Tibial artery (tissue), 4 donors: ENCODE results near the gene MDN1.

Experiments
- DNase-seq, 2 donors: peaks; one replicate each; pipeline ENCODE4 v3.0.0-alpha.2; 2019
- H3K27ac ChIP-seq, 2 donors: fragments of 200-600 bp; sonication (generic) in 1 of 2; 1 replicate in 1 of 2; 2 replicates in 1 of 2; pipeline ENCODE4 v1.5.1; 2018 to 2019; ENCODE audit warnings: mild to moderate bottlenecking in 1 of 2
- H3K27me3 ChIP-seq, 2 donors: fragments of 200-600 bp; sonication (generic) in 1 of 2; one replicate each; pipeline versions ENCODE4 v1.5.1 to v1.6.0; 2016 to 2019
- H3K36me3 ChIP-seq, 3 donors: fragments of 200-600 bp; sonication (generic) in 2 of 3; one replicate each; pipeline ENCODE4 v1.5.1; 2016 to 2019; ENCODE audit warnings: mild to moderate bottlenecking in 2 of 3
- H3K4me1 ChIP-seq, 4 donors: fragments of 200-600 bp; sonication (generic) in 2 of 4; 1 replicate in 3 of 4; 2 replicates in 1 of 4; pipeline ENCODE4 v1.5.1; 2016 to 2019
- H3K4me3 ChIP-seq, 2 donors: fragments of 200-600 bp; sonication (generic) in 1 of 2; 1 replicate in 1 of 2; 2 replicates in 1 of 2; pipeline ENCODE4 v1.5.1; 2018 to 2019; ENCODE audit warnings: mild to moderate bottlenecking in 2 of 2
- H3K9me3 ChIP-seq, 3 donors: fragments of 200-600 bp; sonication (generic) in 1 of 3; one replicate each; pipeline ENCODE4 v1.5.1; 2016 to 2019
- intact Hi-C: fragments of 100-400 bp; cut with DNase I; formaldehyde crosslinking; loops from one replicate; pipeline ENCODE4 v1.15.0; 2023; ENCODE audit warnings: low total_unique reads
- TF ChIP-seq, protein P1 (sequence below), 2 experiments: fragments of 200-600 bp in 1 of 2; fragments of 450-650 bp in 1 of 2; IDR thresholded peaks; one replicate each; pipeline ENCODE4 v1.5.1; 2017 to 2019; ENCODE audit warnings: antibody characterized with exemption in 2 of 2, mild to moderate bottlenecking in 1 of 2, moderate library complexity in 1 of 2

The MDN1 gene

DNA sequence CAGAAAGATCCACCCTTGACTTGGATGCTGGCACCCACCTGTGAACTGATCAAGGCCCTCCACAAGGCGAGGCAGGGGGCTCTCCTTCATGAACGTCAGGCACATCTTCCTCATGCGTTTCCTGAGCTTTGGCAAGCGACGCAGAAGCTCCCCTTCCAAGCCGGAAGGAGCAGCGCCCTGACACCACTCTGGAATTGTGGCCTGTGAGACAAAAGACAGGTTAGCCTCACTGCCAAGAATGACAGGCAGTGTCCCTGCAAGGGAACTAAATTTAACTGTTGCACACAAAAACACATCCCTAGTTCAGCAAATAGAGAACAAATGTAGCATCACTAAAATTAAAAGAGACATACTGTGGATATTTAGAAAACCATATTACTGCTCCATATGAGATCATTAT is 139.0 kb downstream of the MDN1 start:
- intact Hi-C loops: no loop called here
- no peak for DNase-seq
- Histone ChIP-seq H3K27ac (no peak overlapping the region), H3K27me3 (no peaks in the 10 kb centered on the region), H3K9me3 (no peaks in the 10 kb centered on the region), H3K36me3 (peaks cover 80 to 99% (median 87%) of the 10 kb centered on the region in 3 donors), H3K4me3 (no peak overlapping the region), H3K4me1 (peaks cover 0 to 5% (median 2%) of the 10 kb centered on the region in 4 donors)
- TF ChIP-seq, protein P1, sequence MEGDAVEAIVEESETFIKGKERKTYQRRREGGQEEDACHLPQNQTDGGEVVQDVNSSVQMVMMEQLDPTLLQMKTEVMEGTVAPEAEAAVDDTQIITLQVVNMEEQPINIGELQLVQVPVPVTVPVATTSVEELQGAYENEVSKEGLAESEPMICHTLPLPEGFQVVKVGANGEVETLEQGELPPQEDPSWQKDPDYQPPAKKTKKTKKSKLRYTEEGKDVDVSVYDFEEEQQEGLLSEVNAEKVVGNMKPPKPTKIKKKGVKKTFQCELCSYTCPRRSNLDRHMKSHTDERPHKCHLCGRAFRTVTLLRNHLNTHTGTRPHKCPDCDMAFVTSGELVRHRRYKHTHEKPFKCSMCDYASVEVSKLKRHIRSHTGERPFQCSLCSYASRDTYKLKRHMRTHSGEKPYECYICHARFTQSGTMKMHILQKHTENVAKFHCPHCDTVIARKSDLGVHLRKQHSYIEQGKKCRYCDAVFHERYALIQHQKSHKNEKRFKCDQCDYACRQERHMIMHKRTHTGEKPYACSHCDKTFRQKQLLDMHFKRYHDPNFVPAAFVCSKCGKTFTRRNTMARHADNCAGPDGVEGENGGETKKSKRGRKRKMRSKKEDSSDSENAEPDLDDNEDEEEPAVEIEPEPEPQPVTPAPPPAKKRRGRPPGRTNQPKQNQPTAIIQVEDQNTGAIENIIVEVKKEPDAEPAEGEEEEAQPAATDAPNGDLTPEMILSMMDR (IDR thresholded peaks at IDR 0.05): no peak

DNA sequence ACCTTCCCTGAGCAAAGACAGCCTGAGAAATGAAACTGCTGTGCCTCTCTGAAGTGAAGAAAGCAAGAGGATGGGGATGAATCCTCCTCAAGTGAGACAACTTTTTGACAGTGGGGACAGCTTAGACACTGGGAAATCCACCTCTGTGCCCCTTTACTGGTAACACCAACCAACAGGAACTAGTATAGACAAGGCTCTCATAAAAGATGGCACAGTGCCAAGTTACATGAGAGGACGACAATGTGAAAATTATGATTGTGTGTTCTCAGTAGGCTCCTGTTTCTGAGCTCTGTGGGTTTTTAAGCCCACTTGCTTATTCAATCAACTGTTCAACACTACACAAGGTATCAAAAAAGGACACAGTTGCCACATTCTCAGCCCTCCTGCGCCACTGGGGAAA is 139.4 kb downstream of the MDN1 start:
- no peak for DNase-seq
- TF ChIP-seq, protein P1 (IDR thresholded peaks at IDR 0.05): no peak

DNA sequence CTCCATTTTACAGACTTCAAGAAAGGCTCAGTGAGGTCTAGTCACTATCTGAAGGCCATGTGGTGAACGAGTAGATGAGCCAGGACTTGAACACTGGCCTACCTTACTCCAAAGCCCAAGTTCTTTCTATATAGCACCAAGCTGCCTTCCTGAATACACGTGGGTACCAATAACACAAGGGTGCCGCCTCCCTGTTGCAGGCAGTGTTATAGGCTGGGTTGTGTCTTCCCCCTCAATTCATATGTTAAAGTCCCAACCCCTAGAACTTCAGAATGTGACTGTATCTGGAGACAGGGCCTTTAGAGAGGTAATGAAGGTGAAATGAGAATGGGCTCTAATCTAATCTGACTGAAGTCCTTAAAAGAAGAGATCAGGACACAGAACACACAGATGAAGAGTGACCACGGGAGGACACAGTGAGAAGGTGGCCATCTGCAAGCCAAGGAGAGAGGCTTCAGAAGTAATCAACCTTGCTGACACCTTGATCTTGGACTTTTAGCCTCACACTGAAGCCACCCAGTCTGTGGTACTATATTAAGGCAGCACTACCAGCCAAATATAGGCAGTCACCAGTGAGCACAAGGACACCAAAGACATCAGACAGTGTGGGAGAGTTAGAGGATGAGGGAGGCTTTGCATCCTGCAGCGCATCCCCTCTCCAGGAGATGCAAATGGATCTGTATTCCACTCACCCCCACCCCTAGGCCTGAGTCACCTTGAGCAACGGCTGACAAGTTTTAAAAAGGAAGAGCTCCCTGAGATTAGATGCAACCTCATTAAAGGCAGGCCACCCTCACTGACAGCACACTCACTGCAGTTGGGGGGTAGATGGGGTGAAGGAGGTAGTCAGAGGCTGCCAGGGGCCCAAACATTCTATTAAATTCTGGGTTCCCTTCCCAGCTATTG is 140.1 kb downstream of the MDN1 start:
- intact Hi-C loops: no loop called here
- Histone ChIP-seq H3K4me3 (no peak overlapping the region), H3K9me3 (no peaks in the 10 kb centered on the region), H3K27ac (no peak overlapping the region), H3K4me1 (peaks cover 0 to 5% (median 2%) of the 10 kb centered on the region in 4 donors), H3K27me3 (no peaks in the 10 kb centered on the region), H3K36me3 (peaks cover 80 to 99% (median 87%) of the 10 kb centered on the region in 3 donors)
- DNase-seq: no peak
- TF ChIP-seq, protein P1 (IDR thresholded peaks at IDR 0.05): no peak

More for the DNA sequence above, 139.4 kb downstream of the MDN1 start:
- intact Hi-C loops: no loop called here
- H3K4me3 ChIP-seq: no peak overlapping the region
- peaks cover 0 to 5% (median 2%) of the 10 kb centered on the region in 4 donors for H3K4me1 ChIP-seq
- no peaks in the 10 kb centered on the region for H3K27me3 ChIP-seq
- H3K27ac ChIP-seq: no peak overlapping the region
- H3K9me3 ChIP-seq: no peaks in the 10 kb centered on the region
- H3K36me3 ChIP-seq: peaks cover 80 to 99% (median 87%) of the 10 kb centered on the region in 3 donors

DNA sequence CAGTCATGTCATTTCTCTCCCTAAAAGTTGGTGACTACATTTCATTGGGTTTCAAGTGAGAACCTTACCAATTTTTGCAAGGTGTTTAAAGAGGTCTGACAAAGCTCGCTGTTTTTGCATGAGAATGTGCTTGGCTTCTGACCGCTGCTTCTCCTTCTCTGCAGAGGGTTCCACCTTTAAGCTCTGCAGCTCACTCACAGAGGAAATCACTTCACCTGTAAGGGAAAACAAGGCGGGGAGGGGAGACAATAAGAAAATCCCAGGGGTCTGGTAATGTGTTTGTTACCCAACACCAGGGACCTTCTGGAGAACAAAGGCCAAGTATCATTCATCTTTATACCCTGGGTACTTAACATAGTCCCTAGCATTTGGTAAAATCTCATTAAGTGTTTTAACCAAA is 141.1 kb downstream of the MDN1 start:
- H3K36me3 ChIP-seq: peaks cover 79 to 99% (median 88%) of the 10 kb centered on the region in 3 donors
- TF ChIP-seq, protein P1 (IDR thresholded peaks at IDR 0.05): no peak
- intact Hi-C loops: no loop called here
- H3K4me3 ChIP-seq: no peak overlapping the region
- no peak for DNase-seq
- no peak overlapping the region for H3K27ac ChIP-seq
- no peaks in the 10 kb centered on the region for H3K9me3 ChIP-seq
- no peaks in the 10 kb centered on the region for H3K27me3 ChIP-seq
- peaks cover 0 to 5% (median 2%) of the 10 kb centered on the region in 4 donors for H3K4me1 ChIP-seq

DNA sequence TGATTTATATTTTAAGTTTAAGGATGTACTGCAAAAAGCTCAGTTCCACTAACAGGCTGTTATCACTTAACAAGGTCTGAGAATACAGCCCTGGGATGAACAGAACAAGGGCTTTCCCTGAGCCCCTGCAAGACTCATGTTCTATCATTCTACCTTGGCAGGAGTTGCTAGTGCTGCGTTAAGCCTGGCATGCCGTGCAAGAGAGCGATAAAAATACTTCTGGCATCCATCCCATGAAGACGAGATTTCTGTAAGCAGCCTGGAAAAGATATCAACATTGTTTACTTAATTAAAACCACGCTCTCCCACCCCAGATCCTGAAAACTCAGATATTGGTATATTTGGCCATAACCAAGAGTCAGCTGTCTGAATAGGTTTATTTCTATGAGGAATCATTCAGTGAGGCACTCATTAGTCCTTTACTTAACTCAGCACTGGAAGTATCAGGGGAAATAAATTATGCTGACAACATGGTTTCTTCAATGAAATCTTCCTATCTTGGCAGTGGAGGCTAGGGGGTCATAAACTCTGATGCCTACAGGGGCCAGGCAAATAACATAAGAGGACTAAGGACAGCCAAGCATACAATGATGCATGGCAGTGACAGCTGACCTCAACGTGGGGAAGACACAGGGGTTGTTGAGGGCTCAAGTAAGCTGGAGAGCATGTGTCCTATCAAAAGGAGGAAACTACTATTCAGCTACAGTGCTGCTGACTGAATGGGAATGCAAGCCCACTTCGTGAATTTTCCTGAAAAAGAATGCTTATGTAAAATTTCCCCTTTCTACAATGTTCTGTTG is 143.4 kb downstream of the MDN1 start:
- intact Hi-C loops: no loop called here
- Histone ChIP-seq H3K9me3 (no peaks in the 10 kb centered on the region), H3K27me3 (no peaks in the 10 kb centered on the region), H3K4me1 (peaks cover 0 to 11% (median 3%) of the 10 kb centered on the region in 4 donors), H3K27ac (no peak overlapping the region), H3K4me3 (no peak overlapping the region), H3K36me3 (peaks cover 67 to 99% (median 94%) of the 10 kb centered on the region in 3 donors)
- DNase-seq: no peak
- TF ChIP-seq, protein P1 (IDR thresholded peaks at IDR 0.05): no peak
